Vagina (tissue), 2 donors: ENCODE data around the gene YDJC. TPM values are rescaled to one million over a fixed set of nuclear protein-coding genes. Genes with fewer than 3 reads are reported as not detected.
"Not testable (repeated sequence)": the region's sequence is repeated elsewhere in the genome, so short reads cannot be mapped to it uniquely, and the experiment has no call there.

Source experiments
- DNase-seq, 2 donors: peaks; one replicate each; pipeline ENCODE4 v3.0.0-alpha.2; 2017; ENCODE audit errors: extremely low spot score in 2 of 2
- H3K27ac ChIP-seq: fragments of 200-600 bp; sonication (generic); one replicate; pipeline ENCODE4 v1.5.1; 2019
- H3K27me3 ChIP-seq: fragments of 200-600 bp; sonication (generic); one replicate; pipeline ENCODE4 v1.5.1; 2019
- H3K36me3 ChIP-seq, 2 donors: fragments of 200-600 bp; sonication (generic); one replicate each; pipeline ENCODE4 v1.5.1; 2017 to 2019
- H3K4me1 ChIP-seq: fragments of 200-600 bp; sonication (generic); one replicate; pipeline ENCODE4 v1.5.1; 2019
- H3K4me3 ChIP-seq, 2 donors: fragments of 200-600 bp; sonication (generic); 1 replicate in 1 of 2; 2 replicates in 1 of 2; pipeline ENCODE4 v1.5.1; 2016 to 2019
- H3K9me3 ChIP-seq: fragments of 200-600 bp; sonication (generic); one replicate; pipeline ENCODE4 v1.5.1; 2019
- POLR2A ChIP-seq, 2 donors: fragments of 450-650 bp; IDR thresholded peaks; one replicate each; pipeline ENCODE4 v1.6.1; 2017; ENCODE audit warnings: antibody characterized with exemption in 2 of 2, mild to moderate bottlenecking in 2 of 2, moderate library complexity in 2 of 2
- POLR2AphosphoS5 ChIP-seq, 2 donors: sonication (generic); formaldehyde crosslinking; IDR thresholded peaks; one replicate each; pipeline ENCODE4 v1.9.0; 2017; ENCODE audit warnings: antibody characterized with exemption in 2 of 2, mild to moderate bottlenecking in 2 of 2, low read depth in 1 of 2; ENCODE audit not compliant: insufficient read depth in 1 of 2
- intact Hi-C: fragments of 100-400 bp; cut with DNase I; formaldehyde crosslinking; loops from one replicate; pipeline ENCODE4 v1.15.1; 2023
- total RNA-seq: library from RNA; depleted of rRNA; stranded (reverse); fragments of >200 nt; gene quantifications from one replicate; pipeline ENCODE4 v1.2.3, GENCODE V29; 2016
- TF ChIP-seq, protein P1 (sequence below), 3 experiments: fragments of 450-650 bp in 2 of 3; fragments of 200-600 bp in 1 of 3; sonication (generic) in 1 of 3; IDR thresholded peaks; one replicate each; pipeline ENCODE4 v1.5.1; 2017 to 2019; ENCODE audit warnings: antibody characterized with exemption in 3 of 3, mild to moderate bottlenecking in 2 of 3, moderate library complexity in 2 of 3

YDJC gene
- total RNA-seq, 1 donor from 2014 or later, result 22.6 TPM

DNA sequence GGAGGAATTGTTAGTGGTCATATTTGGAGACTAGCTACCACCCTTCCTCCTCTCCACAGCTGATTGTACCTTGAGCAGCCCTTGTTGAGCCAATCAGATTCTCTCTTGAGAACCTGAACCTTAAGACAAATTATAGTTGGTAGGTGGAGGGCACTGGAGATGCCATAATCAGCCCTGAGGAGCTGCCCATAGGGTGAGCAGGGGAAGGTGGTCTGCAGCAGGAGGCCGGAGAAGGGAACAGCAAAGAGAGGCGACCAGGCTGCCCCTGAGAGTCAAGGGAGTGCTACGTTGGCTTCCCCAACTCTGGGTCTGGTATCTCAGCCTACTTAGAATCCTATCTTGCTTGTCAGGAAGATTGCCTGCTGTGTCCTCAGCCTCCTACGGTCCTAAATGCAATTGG, 9.5 kb upstream of the YDJC start:
- Histone ChIP-seq H3K27ac (no peak overlapping the region), H3K4me1 (peaks cover 25% of the 10 kb centered on the region), H3K36me3 (no peaks in the 10 kb centered on the region), H3K4me3 (no peak overlapping the region), H3K9me3 (no peaks in the 10 kb centered on the region), H3K27me3 (no peaks in the 10 kb centered on the region)
- intact Hi-C loops, result no loop called here
- TF ChIP-seq POLR2A (IDR thresholded peaks at IDR 0.05), result no peak
- TF ChIP-seq, protein P1, sequence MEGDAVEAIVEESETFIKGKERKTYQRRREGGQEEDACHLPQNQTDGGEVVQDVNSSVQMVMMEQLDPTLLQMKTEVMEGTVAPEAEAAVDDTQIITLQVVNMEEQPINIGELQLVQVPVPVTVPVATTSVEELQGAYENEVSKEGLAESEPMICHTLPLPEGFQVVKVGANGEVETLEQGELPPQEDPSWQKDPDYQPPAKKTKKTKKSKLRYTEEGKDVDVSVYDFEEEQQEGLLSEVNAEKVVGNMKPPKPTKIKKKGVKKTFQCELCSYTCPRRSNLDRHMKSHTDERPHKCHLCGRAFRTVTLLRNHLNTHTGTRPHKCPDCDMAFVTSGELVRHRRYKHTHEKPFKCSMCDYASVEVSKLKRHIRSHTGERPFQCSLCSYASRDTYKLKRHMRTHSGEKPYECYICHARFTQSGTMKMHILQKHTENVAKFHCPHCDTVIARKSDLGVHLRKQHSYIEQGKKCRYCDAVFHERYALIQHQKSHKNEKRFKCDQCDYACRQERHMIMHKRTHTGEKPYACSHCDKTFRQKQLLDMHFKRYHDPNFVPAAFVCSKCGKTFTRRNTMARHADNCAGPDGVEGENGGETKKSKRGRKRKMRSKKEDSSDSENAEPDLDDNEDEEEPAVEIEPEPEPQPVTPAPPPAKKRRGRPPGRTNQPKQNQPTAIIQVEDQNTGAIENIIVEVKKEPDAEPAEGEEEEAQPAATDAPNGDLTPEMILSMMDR (IDR thresholded peaks at IDR 0.05), result no peak
- TF ChIP-seq POLR2AphosphoS5 (IDR thresholded peaks at IDR 0.05; ENCODE audit: insufficient read depth in 1 of 2, low read depth in 1 of 2), result no peak
- no peak for DNase-seq

DNA sequence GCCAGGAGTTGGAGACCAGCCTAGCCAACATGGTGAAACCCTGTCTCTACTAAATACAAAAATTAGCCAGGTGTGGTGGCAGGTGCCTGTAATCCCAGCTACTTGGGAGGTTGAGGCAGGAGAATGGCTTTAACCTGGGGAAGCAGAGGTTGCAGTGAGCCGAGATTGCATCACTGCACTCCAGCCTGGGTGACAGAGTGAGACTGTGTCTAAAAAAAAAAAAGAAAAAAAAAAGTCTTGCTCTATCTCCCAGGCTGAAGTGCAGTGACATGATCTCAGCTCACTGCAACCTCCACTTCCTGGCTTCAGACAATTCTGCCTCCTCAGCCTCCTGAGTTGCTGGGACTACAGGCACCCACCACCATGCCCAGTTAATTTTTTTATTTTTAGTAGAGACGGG, 7.6 kb upstream of the YDJC start:
- not testable (repeated sequence) for DNase-seq
- peaks cover 11% of the 10 kb centered on the region for H3K4me1 ChIP-seq

DNA sequence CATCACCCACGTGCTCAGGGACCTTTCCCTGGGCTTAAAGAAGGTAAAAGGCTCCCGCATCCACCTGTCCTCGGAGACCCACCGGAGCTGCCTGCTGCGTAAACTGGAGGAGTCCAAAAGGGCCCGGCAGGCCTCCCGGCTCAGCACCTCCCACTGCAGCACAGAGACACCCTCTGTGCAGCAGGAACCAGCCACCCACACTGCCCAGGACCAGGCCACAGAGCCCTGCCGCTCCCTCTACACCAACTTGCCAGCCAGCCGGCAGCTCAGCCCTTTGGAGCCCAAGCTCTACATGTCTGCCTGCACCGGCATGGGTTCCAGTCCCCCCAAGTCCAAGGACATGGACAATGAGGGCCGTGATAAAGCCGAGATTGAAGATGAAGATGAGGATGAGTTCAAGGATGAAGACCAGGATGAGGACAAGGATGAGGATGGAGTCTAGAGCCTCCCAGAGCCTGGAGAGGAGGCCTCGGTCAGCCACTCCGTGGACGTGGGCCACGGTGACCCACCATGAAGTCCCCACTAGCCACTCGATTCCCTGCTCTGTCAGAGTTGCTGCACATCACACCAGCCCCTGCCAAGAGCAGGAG, 6.9 kb upstream of the YDJC start:
- intact Hi-C loops, result no loop called here
- H3K9me3 ChIP-seq, result no peaks in the 10 kb centered on the region

More for the DNA sequence above, 7.6 kb upstream of the YDJC start:
- H3K27me3 ChIP-seq, intact Hi-C loops, H3K4me3 ChIP-seq, H3K27ac ChIP-seq, H3K9me3 ChIP-seq, H3K36me3 ChIP-seq: not testable (repeated sequence)

GRCh38 chr22:21635771-21636510, 6.1 kb upstream of the YDJC start:
- intact Hi-C loops, result no loop called here
- TF ChIP-seq, protein P1 (IDR thresholded peaks at IDR 0.05), result no peak
- TF ChIP-seq POLR2AphosphoS5 (IDR thresholded peaks at IDR 0.05; ENCODE audit: insufficient read depth in 1 of 2, low read depth in 1 of 2), result no peak
- TF ChIP-seq POLR2A (IDR thresholded peaks at IDR 0.05), result no peak
- H3K36me3 ChIP-seq, result no peaks in the 10 kb centered on the region
- no peak for DNase-seq
- no peak overlapping the region for H3K4me3 ChIP-seq
- no peaks in the 10 kb centered on the region for H3K9me3 ChIP-seq
- peaks cover under 1% of the 10 kb centered on the region for H3K4me1 ChIP-seq
- no peaks in the 10 kb centered on the region for H3K27me3 ChIP-seq
- no peak overlapping the region for H3K27ac ChIP-seq

More for the DNA sequence above, 6.9 kb upstream of the YDJC start:
- H3K4me1 ChIP-seq, result peaks cover 8% of the 10 kb centered on the region
- no peaks in the 10 kb centered on the region for H3K27me3 ChIP-seq
- TF ChIP-seq, protein P1 (IDR thresholded peaks at IDR 0.05), result no peak
- TF ChIP-seq POLR2AphosphoS5 (IDR thresholded peaks at IDR 0.05; ENCODE audit: insufficient read depth in 1 of 2, low read depth in 1 of 2) (no peak), POLR2A (IDR thresholded peaks at IDR 0.05) (no peak)
- H3K27ac ChIP-seq, result no peak overlapping the region
- H3K4me3 ChIP-seq, result no peak overlapping the region
- DNase-seq, result no peak
- H3K36me3 ChIP-seq, result no peaks in the 10 kb centered on the region

- Histone ChIP-seq H3K9me3 (no peaks in the 10 kb centered on the region), H3K27me3 (no peaks in the 10 kb centered on the region), H3K4me1 (no peaks in the 10 kb centered on the region), H3K36me3 (no peaks in the 10 kb centered on the region), H3K27ac (no peak overlapping the region), H3K4me3 (no peak overlapping the region)
- TF ChIP-seq POLR2A (IDR thresholded peaks at IDR 0.05), result no peak
- TF ChIP-seq POLR2AphosphoS5 (IDR thresholded peaks at IDR 0.05; ENCODE audit: insufficient read depth in 1 of 2, low read depth in 1 of 2), result no peak
- TF ChIP-seq, protein P1 (IDR thresholded peaks at IDR 0.05), result no peak
- intact Hi-C loops, result no loop called here
- DNase-seq, result no peak
These were observed 5.0 kb upstream of the YDJC start for GRCh38 chr22:21634844-21635243.
